Renal pelvis (tissue), 4 donors: Measurements from ENCODE around the gene ANKDD1A. TPM values are rescaled to one million over a fixed set of nuclear protein-coding genes. Genes with fewer than 3 reads are reported as not detected.

Experiments
- DNase-seq: peaks from one replicate; pipeline ENCODE4 v3.0.0-alpha.2; 2013
- polyA plus RNA-seq, 3 donors: library from polyadenylated mRNA; unstranded; fragments of 120-200 nt; gene quantifications; one replicate each; pipeline ENCODE4 v1.2.1, GENCODE V29; 2013; ENCODE audit not compliant: insufficient read length in 3 of 3

The ANKDD1A gene
- polyA plus RNA-seq, 3 donors, result 5.1 to 10.0 (median 7.8) TPM

- no peak for DNase-seq
Measured at GRCh38 chr15:64960153-64960552, 48.5 kb downstream of the ANKDD1A start.

GRCh38 chr15:64961013-64961412, 49.3 kb downstream of the ANKDD1A start:
- DNase-seq, result no peak

DNA sequence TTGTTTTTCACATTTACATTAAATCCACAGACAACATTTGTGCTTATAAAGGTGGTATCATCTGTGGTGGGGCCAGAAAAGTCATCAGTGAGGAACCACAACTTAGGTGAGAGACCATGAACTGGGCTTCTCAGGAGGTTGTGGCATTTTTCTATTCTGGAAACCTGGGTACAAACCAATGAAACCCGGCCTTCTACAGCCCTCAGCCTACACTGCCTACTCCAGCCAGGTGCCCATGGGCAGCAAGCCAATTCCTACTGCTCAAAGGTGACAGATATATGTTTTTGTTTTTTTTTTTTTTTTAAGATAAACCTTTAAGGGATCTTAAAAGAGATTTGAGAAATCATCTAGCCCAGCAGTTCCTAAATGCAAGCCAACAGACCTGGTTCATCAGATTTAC, 57.7 kb downstream of the ANKDD1A start:
- no peak for DNase-seq

DNA sequence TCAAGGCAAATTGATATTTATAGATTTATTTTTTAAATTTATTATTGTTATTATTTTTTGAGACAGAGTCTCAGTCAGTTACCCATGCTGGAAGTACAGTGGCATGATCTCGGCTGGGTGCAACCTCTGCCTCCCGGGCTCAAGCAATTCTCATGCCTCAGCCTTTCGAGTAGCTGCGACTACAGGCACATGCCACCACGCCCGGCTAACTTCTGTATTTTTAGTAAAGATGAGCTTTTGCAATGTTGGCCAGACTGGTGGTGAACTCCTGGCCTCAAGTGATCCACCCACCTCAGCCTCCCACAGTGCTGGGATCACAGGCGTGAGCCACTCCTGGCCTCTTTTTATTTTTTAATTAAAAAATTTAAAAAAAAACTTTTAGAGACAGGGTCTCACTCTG, 59.0 kb downstream of the ANKDD1A start:
- no peak for DNase-seq

DNA sequence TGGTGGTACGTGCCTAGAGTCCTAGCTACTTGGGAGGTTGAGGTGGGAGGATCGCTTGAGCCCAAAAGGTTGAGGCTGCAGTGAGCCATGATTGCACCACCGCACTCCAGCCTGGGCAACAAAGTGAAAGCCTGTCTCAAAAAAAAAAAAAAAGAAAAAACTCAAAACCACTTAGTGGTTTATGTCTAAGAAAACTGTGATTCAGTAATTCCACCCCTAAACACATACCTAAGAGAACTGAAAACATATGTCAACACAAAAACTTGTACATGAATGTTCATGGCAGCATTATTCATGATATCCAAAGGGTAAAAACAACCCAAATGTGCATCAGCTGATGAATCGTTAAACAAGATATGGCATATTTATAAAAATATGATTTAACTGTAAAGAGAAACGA, 63.7 kb downstream of the ANKDD1A start:
- DNase-seq, result no peak

GRCh38 chr15:64979252-64979710, 67.6 kb downstream of the ANKDD1A start:
- no peak for DNase-seq

DNA sequence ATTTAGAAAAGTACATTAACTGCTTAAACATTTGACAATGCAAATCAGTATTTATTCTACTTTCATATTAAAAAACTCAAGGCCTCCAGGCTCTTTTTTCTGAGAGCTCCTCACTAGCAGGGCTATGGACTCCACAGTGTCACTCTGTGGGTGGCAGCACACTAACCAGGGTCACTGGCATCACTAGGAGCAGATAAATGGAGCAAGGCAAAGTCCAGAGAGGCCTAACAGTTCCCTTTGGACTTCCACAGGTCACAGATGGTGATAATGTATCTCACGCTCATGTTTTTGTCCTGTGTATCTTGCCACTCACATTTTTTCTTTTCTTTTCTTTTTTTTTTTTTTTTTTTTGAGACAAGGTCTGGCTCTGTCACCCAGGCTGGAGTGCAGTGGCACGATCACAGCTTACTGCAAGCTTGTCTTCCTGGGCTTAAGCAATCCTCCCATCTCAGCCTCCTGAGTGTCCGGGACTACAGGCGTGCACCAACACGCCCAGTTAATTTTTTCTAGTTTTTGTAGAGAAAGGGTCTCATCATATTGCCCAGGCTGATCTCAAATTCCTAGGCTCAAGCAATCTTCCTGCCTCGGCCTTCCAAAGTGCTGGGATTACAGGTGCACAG, 70.2 kb downstream of the ANKDD1A start:
- no peak for DNase-seq

GRCh38 chr15:64982472-64982871, 70.8 kb downstream of the ANKDD1A start:
- DNase-seq, result no peak

DNA sequence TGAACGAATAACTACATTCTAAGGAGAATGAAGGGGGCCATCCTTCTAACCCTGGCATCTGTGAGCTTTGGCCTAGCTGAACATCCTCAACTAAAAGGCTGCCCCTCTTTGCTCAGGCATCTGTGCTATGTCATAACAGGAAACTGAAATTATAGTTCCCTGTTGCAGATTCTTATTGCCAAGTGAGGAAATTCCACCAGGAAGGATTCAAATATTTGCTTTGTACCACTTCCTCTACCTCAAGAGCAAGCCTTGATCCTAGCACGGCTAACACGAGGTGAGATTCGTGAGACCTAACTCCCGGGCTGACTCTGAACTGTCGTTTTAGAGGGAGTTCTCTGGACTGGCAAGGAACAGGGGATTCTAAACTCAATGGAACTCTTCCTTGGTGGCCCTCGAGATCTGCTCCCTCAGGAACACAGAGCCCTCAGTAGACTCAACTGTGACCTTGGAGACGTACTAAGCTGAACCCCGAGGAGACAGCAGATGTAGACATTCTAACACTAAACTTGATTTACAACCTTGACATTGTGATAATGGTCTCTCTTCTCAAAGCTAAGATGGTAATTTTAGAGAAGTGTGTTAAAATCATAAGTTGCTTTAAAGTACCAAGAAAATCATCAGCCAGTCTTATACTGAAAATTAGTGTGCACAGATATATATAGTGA, 73.8 kb downstream of the ANKDD1A start:
- no peak for DNase-seq

GRCh38 chr15:64987136-64987535, 75.4 kb downstream of the ANKDD1A start:
- DNase-seq, result no peak

DNA sequence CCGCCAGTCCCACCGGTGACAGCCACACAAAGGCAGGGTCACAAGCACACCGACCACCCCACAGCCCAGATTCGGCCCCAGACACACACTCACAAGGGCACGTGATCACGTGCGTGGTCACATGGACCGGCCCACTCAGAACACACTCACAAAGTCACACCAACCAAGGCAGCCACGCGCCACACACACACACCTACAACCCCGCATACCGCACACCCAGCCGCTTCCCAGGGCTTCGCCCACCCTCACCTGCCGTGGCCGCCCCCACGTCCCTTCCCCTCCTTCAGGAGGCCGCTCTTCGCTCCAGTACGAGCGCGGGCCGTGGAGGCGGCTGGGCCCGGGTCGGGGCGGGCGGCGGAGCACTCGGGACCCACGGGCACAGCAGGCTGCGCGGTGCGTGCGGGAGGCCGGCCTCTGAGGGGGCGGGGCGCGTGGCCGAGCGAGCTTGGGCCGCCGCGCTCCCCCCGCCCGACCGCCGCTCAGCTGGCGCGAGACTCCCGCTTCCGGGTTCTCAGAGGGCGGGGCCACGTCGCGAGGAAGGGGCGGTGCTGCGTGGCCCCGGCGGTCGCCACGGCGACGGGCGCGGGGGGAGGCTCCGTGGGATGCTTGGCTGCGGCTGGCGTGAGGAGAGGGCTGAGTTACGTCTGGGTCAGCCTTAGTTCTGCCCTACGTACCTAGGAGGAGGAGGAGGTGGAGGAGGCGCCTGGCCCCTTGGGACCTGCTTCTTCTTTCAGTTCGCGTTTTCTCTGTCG, 77.9 kb downstream of the ANKDD1A start, which contains the start of gene SPG21:
Gene SPG21 (minus strand): TSS at position 499 of the 752 bp plus-strand sequence. CDS start 6,345 bp downstream, outside the sequence.
- DNase-seq, result peak; percentile 94

DNA sequence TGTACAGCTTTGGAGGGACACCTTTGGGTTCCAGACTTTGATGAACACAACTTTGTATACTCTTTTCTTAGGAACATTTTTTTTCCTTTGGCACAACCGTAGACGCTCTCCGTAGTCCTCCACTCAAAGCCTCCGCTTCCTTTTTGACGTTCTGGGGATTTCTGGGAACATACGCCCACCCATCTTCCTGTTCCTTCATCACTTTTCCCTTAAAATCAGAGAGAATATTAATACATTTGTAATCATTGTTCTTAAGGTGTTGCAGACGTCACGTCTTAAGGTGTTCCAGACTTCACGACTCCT, 78.4 kb downstream of the ANKDD1A start:
- no peak for DNase-seq

DNA sequence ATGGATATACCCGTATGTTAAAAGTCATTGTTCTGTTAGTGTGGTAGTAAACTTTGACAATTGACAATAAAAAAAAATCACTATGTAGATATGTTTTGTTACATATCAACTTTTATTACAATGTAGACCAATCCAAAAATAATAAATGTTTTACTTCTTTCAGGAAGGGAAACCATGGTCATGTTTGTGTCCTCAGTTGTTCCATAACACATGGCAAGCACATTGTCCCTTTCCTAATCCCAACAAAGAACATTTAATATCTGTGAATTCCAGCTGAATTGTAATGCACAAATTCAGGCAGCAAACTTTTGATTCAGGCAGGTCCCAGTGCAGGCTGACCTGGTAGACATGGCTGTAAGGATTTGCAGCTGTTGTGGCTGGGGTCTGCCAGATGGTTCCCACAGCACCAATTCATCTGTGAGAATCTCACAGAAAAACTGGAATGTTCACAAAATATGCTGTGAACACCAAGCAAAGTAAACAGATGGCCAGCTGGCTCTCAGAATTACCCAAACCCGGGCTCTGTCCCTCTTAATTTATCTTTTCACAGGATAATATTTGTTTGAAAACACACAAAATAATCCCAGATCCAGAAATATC, 79.9 kb downstream of the ANKDD1A start:
- peak; percentile 31 for DNase-seq

DNA sequence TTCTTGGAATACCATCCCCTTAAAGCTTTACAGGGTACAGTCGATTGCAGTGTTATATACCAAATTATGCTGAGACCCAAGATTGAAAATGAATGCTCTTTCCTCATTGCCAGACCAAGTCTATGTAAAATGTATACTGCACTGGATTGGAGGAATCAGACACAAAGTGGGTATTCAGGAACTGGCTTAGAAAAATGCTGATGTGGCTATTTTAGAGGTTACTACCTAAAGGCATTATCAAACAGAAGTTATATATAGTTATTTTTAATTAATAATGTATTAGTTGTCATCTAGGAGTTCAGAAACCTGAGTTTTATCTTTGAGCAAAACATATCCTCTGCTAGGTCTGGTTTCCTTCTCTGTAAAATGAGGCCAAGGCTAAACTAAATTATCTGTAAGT, 81.6 kb downstream of the ANKDD1A start:
- DNase-seq, result no peak

DNA sequence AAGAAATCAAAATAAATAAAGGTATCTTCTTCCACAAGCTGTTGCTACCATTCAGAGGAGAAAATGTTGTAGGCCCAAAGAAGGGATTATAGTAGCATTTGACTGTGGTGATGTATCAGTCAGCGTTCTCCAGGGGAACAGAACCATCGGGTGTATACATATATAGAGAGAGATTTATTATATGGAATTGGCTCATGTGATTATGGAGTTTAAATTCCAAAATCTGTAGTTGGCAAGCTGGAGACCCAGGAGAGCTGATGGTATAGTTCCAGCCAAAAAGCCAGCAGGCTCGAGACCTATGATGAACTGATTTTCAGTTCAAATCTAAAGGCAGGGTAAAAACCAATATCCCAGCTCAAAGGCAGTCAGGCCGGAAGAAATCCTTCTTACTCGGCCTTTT, 85.4 kb downstream of the ANKDD1A start:
- no peak for DNase-seq

DNA sequence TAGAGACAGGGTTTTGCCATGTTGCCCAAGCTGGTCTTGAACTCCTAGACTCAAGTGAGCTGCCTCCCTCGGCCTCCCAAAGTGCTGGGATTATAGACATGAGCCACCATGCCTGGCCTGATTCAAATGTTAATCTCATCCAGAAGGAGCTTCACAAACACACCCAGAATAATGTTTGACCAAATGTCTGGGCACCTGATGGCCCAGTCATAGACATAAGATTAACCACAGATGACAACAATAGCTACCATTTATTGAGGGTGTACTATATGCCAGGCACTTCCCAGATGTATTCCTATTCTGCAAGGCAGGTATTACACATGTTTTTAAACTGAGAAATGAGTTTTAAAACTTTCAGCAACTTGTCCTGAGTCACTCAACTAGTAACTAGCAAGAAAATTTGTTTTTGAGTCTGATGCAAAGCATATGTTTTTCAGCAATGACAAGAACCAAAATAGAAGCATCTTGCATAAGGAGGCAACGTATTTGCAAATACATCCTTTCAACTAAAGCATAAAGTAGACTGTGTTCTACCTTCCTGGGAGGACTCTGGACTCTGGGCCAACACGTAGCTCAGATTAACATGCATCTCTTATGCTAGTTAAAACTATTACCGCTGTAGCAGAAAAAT, 86.2 kb downstream of the ANKDD1A start:
- DNase-seq, result no peak

- DNase-seq, result no peak
Measured at GRCh38 chr15:65004993-65005392, 93.3 kb downstream of the ANKDD1A start.

DNA sequence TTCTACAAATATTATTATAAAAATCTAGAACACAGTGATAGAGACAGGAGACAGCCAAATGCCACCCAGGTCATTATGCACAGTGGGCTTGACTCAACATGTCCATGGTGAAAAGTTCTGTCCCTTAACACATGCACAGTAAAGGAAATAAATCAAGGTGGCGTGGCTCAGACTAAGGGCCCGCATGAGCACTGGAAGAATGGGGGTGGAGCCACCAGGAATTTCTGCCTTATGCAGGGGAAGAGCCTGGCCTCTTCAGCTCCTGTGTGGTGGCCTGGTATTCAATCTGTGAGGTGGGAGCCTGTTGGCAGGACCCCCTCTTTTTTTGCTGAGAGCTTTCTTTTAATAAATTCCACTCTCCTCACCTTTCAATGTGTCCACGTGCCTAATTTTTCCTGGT, 95.2 kb downstream of the ANKDD1A start:
- DNase-seq, result no peak
